HG02852 (cell line): Measurements from ENCODE around the gene ZNF750.

Experiments used
- ATAC-seq: cut with Tn5 transposase; IDR thresholded peaks from one replicate; pipeline ENCODE4 v1.9.1; 2021; ENCODE audit warnings: mild to moderate bottlenecking, moderate library complexity; ENCODE audit not compliant: unreplicated experiment

The ZNF750 gene

DNA sequence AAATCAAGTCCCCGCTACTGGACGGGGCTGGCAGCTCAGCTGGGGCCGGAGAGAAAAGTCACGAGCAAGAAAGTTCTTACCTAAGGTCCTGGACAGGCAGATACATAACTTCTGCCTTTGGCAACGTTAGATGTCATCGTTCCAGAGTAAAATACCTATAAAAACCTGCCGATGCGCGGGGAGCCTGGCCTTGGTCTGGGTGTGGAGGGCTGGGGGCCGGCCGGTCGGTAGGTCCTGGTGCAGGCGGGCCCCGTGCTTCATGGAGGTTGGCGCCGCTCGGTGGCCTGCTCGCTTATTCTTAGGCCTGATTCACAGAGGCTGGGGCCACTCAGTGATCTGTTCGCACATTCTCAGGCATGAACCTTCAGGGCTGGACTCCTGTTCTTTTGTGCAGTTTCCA lies 33.7 kb upstream of the ZNF750 start:
- ATAC-seq = no peak

DNA sequence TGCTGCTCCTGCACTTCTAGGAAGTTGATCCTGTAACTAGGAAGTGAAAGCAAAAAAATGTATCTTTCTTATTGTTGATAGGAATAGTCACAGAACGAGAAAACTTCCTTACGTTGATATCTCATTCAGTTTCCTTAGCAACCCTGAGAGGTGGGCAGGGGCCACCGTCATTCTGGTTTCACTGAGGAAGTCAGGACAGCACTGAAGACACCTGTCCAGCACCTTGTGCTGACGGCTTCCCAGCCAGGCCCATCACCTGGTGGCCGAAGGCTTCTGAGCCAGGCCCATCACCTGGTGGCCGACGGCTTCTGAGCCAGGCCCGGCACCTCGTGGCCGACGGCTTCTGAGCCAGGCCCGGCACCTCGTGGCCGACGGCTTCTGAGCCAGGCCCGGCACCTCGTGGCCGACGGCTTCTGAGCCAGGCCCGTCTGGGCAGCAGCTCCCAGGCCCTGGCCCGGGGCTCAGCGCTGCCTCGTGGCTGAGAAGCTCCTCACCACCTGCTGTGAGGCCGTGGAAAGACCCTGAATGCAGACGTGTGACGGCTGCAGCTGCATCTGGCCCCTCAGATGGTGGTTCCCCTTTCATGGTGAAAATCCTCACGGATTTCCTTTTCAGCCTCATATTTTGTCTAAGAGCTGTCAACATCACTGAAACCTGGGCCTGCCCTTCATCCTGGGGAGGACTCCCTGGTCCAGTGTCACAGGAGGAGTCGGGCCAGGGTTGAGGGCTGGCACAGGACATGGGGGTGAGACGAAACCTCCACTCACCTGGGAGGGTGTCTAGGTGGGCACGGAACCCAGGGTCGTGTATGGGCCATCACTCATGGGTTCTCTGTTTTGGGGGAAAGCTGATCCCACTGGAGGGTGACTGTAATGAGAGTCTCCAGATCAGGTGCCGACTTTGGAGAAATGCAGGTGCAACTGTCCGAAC lies 33.0 kb upstream of the ZNF750 start:
- no peak for ATAC-seq

GRCh38 chr17:82871776-82872561 lies 32.1 kb upstream of the ZNF750 start:
- no peak for ATAC-seq

DNA sequence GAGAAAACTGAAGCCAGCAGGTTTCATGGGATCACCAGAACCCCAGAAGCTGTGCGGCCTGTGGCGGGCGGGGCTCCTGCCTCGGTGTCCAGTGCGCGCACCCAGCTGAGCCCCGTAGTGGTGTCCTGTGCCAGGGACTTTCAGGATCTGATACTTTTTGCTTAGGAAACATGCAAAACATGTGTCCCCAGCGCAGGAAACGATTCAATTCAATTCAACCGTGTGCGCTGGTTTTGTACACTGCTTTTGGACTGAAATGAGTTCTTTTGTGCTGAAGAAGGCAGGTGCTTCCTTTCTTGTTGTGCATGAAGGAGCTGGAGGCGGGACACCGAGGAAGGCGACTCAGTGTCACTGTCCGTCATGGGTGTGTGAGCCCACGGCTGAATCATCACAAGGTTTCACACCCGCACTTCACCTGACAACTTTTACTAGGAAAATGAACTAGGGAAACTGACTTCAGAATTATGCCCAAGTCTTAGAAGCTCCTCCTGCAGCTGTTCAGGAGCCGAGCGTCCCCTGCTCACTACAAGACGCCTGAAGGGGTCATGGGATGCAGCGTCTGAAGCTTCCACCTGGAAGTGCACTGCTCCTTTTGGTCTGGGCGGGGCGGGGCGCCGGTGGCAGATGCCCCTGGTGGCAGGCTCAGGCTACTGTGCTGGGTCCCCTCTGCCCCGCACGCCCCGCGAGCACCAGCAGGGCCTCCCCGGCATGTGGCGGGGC lies 31.4 kb upstream of the ZNF750 start:
- peak; percentile 84 for ATAC-seq

DNA sequence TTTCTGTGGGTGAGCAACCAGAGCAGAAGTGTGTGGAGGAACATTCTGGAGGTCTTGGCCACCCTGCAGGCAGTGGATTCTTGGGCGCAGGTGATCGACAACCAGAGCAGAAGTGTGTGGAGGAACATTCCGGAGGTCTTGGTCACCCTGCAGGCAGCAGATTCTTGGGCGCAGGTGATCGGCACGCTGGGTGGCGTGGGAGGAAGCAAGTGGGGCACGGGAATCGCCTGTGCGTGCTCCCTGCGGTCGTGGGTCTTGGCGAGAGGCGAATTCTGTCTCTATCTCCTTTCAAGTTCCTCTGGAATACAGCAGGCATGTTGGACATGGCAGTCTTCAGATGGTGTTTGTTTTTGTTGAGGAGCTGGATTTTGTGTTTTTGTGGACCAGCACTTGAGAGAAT lies 30.7 kb upstream of the ZNF750 start:
- no peak for ATAC-seq

- no peak for ATAC-seq
These were observed 30.3 kb upstream of the ZNF750 start for GRCh38 chr17:82870091-82870491.

- ATAC-seq = no peak
These were observed 29.7 kb upstream of the ZNF750 start for GRCh38 chr17:82869536-82869935.

DNA sequence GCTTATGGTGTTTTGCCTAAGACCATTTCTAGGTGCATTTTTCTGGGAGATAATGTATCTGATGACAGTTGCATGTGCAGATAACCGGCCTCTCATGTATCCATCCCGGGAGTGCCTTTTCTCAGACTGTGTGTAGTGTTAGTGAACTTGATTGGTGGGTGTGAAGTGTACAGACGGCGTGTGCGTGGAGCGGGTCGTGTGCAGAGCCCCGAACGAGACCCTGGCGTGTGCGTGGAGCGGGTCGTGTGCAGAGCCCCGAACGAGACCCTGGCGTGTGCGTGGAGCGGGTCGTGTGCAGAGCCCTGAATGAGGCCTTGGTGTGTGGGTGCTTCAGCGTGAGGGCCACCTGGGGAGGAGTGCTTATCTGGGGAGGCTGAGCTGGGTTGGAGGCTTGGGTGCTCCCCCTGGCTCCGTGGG lies 28.9 kb upstream of the ZNF750 start:
- ATAC-seq = no peak

DNA sequence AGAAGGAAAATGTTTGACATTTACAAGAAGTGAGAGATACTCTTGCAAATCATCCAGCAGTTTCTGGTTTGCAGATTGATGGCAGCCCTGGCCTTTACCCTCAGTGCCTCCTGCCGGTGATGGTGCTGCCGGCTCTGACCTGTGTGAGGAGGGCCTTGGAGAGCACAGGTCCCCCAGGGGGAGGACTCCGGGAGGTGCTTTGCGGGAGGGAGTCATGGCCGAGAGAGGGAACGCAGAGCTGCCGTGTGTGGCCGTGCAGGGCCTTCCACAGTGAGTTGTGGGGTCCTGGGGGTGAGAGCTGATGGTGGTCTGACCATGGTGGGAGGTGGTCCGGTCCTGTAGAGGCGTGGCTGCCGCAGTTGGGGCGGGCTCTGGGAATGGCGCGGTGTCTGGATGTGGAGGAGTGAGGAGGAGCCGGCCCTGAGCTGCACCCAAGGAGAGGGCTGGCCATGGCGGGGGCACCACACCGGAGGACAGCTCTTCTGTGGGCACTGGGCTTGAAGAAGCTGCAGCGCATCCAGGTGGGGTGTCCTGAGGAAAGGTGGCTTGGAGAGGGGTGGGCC lies 28.0 kb upstream of the ZNF750 start:
- ATAC-seq = no peak

DNA sequence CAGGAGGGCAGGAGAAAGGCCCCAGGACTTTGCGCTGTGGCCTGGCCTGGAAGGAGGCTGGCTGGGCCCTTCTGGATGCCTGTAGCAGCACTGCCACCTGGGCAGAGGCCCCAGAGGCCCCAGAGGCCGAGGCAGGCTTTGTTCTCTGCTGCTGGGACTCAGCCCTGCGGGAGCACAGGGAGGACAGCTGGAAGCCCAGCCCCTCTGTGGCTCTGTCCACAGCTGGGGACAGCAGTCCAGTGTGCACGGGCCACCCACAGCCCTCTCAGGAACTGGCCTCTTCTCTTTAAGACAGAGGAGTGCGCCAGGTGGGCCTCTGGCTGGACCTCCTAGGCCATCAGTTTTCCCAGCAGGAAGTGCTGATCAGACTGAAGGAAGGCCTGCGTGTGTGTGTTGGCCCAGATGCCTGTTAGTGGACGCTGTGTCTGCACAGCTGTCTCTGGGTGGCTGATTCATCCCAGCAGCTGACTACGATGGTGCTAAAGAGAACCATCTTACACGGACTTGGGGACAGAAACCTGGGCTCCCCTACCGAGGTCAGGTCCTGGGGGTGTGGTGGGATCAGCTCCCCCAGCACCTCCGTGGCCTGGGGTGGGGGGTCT lies 26.9 kb upstream of the ZNF750 start:
- no peak for ATAC-seq

- ATAC-seq = no peak
These were observed 26.1 kb upstream of the ZNF750 start for GRCh38 chr17:82865774-82866395.

GRCh38 chr17:82865274-82865673 lies 25.5 kb upstream of the ZNF750 start:
- ATAC-seq = no peak

DNA sequence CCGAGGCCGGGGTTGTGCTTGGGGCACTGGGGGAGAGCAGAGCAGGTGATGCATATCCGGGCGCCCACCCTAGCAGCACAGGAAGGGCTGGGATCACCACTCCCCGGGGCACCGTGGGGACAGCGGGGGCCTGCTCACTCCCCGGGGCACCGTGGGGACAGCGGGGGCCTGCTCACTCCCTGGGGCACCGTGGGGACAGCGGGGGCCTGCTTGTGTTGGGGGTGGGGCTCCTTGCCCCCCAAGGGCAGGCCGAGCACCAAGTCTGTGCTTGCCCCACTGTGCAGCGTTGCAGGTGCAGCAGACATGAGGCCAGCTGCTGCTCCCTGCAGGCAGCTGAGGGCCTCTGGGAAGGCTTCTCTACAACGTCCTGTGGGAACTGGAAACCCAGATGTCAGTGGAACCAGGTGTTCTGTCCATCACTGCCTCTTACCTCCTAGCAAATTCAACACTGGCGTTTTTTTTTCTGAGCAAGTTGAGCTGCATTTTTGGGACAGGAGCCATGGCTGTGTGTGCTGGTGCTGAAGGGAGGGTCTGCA lies 25.0 kb upstream of the ZNF750 start:
- no peak for ATAC-seq

GRCh38 chr17:82863941-82864712 lies 24.3 kb upstream of the ZNF750 start:
- ATAC-seq = peak; percentile 89

DNA sequence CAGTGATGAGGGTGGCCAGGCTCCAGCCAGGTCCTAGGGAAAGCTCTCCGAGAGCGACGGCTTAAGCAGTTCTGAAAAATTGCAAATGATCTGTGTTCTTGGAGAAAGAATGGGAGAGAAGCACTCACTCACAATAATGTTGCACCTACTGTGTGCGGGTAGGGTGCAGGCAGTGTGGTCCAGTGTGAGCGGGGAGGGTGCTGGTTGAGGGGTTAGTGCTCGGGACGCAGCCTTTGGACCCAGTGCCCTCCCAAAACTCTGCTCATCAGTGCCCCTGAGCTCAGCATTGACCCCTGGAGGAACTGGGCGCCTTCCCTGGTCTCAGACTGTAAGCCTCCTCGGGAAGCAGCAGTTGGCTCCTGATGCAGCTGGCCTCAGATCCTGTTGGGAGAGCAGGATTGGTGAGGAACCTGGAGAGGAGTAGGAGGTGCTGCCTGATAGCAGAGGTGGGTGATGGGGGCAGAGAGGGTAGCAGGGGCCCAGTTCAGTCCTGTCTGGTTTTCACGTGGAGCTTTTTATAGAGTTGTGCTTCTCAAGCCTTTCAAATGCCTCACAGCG lies 23.6 kb upstream of the ZNF750 start:
- no peak for ATAC-seq

DNA sequence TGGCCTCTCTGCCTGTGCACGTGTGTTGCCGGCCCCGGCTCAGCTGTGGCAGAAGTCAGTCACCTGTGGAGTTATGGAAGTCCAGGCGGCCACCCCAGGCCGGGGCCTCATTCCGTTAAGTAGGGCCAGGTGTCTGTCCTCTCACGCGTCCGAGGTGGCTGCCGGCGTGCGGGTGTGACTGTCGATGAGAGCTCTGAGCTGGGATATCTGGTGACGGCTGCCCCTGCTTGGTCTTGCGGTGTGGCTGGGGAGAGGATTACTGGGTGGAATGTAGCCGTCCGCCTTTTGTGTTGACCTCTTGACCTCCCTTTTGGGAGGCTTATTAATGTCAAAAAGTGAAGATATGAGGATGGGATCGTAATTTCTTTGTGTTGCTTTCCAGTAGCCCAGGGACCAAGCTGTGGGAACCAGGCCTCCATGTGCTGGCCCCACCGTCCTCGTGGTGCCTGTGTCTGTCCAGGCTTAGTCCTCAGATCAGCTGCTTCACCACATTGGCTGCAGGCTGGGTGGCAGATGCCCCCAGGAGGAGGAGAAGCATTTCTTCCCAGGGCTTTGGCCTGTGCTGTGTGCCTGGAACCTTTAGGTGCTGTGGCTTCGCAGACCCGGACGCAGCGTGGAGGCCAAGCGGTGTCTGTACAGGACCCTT lies 23.0 kb upstream of the ZNF750 start:
- ATAC-seq = no peak

DNA sequence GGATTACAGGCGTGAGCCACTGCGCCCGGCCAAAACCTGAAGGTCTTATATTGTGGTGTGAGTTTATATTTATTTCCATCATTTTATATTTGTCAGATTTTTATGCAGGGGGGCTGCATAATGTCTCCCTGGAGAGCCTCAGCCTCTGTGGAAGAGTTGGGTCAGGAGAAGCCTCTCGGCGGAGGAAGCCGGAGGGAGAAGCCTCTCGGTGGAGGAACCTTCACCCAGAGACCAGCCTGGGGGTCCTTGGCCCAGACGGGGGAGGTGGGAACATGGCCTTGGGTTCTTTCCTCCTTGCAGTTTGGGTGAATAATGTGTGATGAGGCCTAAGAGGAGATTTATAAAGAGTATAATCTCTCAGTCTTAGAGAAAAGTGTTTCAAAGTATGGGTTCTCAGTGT lies 22.4 kb upstream of the ZNF750 start:
- no peak for ATAC-seq

GRCh38 chr17:82861393-82861775 lies 21.6 kb upstream of the ZNF750 start:
- no peak for ATAC-seq
